Bronchial epithelial cell (primary cell): ENCODE data around the gene PDZD4. TPM values are rescaled to one million over a fixed set of nuclear protein-coding genes. Genes with fewer than 3 reads are reported as not detected.

Source experiments
- DNase-seq: peaks from one replicate; pipeline ENCODE4 v3.0.0-alpha.2; 2010; ENCODE audit warnings: low read depth
- FAIRE-seq: peaks from 2 replicates; lab custom pipeline; 2011; peaks lifted over from hg19 to GRCh38; lab: Jason Lieb, UNC
- H3K27me3 ChIP-seq: 2 replicates; pipeline ENCODE4 v1.5.1; 2011; ENCODE audit warnings: low read length; ENCODE audit not compliant: control insufficient read depth, insufficient read depth
- H3K36me3 ChIP-seq: 2 replicates; pipeline ENCODE4 v1.5.1; 2011; ENCODE audit warnings: low read length; ENCODE audit not compliant: control insufficient read depth, insufficient read depth
- H3K4me3 ChIP-seq: 2 replicates; pipeline ENCODE4 v1.5.1; 2011; ENCODE audit warnings: mild to moderate bottlenecking, low read depth, low read length, control low read depth
- total RNA-seq: library from RNA; depleted of rRNA; stranded (reverse); fragments of >200 nt; gene quantifications from 2 replicates; pipeline ENCODE4 v1.2.1, GENCODE V29; 2014
- TF ChIP-seq, protein P1 (sequence below): IDR thresholded peaks from 2 replicates; pipeline ENCODE4 v1.5.1; 2011; ENCODE audit warnings: mild to moderate bottlenecking, moderate library complexity, low read length, control low read depth, inconsistent platforms; ENCODE audit not compliant: insufficient read depth, severe bottlenecking

Gene PDZD4
- total RNA-seq, 1 donor from 2014 or later, result under 0.01 TPM

DNA sequence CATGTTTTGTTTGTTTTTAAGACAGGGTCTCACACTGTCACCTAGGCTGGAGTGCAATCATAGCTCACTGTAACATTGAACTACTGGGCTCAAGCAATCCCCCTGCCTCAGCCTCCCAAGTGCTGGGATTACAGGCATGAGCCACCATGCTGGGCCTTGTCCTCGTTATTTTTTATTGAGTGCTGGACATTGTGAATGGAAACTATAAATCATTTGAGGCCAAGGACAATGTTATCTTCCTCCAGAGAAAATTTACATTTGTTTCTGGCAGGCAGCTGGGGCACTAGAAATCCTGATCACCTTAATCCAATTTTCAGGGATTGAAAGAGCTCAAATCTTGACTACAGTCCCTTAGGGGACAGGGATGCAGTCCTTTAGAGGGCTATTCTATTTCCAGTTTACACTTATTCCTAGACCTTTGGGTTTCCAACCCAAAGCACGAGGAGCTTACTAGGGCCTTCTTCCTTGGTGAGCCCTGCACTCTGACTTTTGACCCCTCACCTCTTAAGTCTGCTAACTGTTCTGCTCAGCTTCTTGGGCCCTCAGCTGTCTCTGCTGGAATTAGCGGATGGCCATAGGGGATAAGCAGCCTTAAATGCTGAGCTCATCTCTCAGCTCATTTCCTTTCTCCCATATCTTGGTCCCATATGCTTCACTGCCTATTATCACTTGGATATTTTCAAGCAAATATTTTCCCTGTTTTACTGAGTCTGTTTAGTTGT is 23.0 kb upstream of the PDZD4 start:
- FAIRE-seq (no peak), DNase-seq (no peak)
- Histone ChIP-seq H3K4me3 (no peak overlapping the region), H3K36me3 (no peaks in the 10 kb centered on the region), H3K27me3 (peaks cover 1% of the 10 kb centered on the region)
- TF ChIP-seq, protein P1, sequence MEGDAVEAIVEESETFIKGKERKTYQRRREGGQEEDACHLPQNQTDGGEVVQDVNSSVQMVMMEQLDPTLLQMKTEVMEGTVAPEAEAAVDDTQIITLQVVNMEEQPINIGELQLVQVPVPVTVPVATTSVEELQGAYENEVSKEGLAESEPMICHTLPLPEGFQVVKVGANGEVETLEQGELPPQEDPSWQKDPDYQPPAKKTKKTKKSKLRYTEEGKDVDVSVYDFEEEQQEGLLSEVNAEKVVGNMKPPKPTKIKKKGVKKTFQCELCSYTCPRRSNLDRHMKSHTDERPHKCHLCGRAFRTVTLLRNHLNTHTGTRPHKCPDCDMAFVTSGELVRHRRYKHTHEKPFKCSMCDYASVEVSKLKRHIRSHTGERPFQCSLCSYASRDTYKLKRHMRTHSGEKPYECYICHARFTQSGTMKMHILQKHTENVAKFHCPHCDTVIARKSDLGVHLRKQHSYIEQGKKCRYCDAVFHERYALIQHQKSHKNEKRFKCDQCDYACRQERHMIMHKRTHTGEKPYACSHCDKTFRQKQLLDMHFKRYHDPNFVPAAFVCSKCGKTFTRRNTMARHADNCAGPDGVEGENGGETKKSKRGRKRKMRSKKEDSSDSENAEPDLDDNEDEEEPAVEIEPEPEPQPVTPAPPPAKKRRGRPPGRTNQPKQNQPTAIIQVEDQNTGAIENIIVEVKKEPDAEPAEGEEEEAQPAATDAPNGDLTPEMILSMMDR, result no peak

DNA sequence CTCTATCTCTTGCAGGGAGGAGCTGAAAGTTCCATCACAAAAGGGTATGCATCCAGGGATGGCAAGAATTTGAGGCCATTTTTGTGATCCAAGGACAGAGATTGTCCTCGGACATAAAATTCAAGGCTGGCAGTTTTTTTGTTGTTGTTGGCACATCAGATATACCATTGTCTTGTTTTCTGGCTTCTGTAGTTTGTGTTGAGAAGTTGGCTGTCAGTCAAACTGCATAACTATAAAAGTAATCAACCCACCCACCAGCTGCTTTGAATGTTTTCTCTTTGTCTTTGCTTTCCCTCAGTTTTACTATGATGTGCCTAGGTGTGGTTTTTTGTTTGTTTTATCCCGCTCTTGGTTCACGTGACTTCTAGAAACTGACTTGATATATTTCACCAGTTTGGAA is 21.6 kb upstream of the PDZD4 start:
- FAIRE-seq, result no peak
- Histone ChIP-seq H3K36me3 (no peaks in the 10 kb centered on the region), H3K27me3 (peaks cover 1% of the 10 kb centered on the region), H3K4me3 (no peak overlapping the region)
- no peak for DNase-seq
- TF ChIP-seq, protein P1, result no peak

DNA sequence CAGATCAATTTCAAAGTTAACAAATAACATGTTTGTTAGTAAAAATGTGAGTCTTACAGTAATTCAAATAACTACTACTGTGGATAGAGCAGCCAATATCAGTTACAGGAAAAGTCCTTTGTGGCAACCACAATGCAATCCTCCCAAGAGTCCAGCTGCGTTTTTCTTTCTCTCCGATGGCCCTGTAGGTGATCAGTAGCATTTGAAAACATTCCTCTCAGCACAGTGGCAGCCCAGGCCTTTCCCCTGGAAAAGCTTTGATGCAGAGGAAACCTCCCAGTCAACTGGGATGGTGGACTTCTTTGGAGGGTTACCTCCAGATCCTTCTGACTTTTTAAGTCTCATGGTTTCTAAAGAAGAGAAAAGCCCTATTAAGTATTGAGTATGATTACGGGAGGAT is 18.0 kb upstream of the PDZD4 start:
- FAIRE-seq, result no peak
- H3K27me3 ChIP-seq, result peaks cover 4% of the 10 kb centered on the region
- TF ChIP-seq, protein P1, result no peak

GRCh38 chrX:153845842-153846241 is 15.5 kb upstream of the PDZD4 start:
- H3K27me3 ChIP-seq, result peaks cover 4% of the 10 kb centered on the region
- no peak overlapping the region for H3K4me3 ChIP-seq
- DNase-seq, result peak; percentile 19
- FAIRE-seq, result no peak
- TF ChIP-seq, protein P1, result no peak
- H3K36me3 ChIP-seq, result no peaks in the 10 kb centered on the region

More for the DNA sequence above, 18.0 kb upstream of the PDZD4 start:
- Histone ChIP-seq H3K4me3 (no peak overlapping the region), H3K36me3 (no peaks in the 10 kb centered on the region)
- DNase-seq, result no peak

GRCh38 chrX:153845195-153845594 is 14.9 kb upstream of the PDZD4 start:
- DNase-seq, result no peak
- FAIRE-seq, result no peak
- Histone ChIP-seq H3K27me3 (peaks cover 4% of the 10 kb centered on the region), H3K36me3 (no peaks in the 10 kb centered on the region), H3K4me3 (no peak overlapping the region)
- TF ChIP-seq, protein P1, result no peak
